Ovary (tissue), 9 donors: ENCODE results near the gene TMEM233. TPM values are rescaled to one million over a fixed set of nuclear protein-coding genes. Genes with fewer than 3 reads are reported as not detected.

Experiments used
- DNase-seq, 5 donors: peaks; one replicate each; pipeline ENCODE4 v3.0.0-alpha.2; 2019 to 2020
- H3K27ac ChIP-seq, 2 donors: fragments of 200-600 bp; one replicate each; pipeline versions ENCODE4 v1.5.1 to v1.8.0; 2019 to 2022
- H3K27me3 ChIP-seq: fragments of 200-600 bp; one replicate; pipeline ENCODE4 v1.8.0; 2022
- H3K36me3 ChIP-seq: fragments of 200-600 bp; sonication (generic); one replicate; pipeline ENCODE4 v1.5.1; 2019
- H3K4me1 ChIP-seq: one replicate; pipeline ENCODE4 v1.8.1; 2013; ENCODE audit warnings: mild to moderate bottlenecking, moderate library complexity; ENCODE audit not compliant: insufficient read depth
- H3K4me3 ChIP-seq: fragments of 200-600 bp; sonication (generic); one replicate; pipeline ENCODE4 v1.5.1; 2017
- H3K9me3 ChIP-seq, 2 donors: fragments of 200-600 bp in 1 of 2; sonication (generic) in 1 of 2; one replicate each; pipeline versions ENCODE4 v1.5.1 to v1.8.1; 2013 to 2019; ENCODE audit warnings: mild to moderate bottlenecking in 1 of 2, moderate library complexity in 1 of 2
- CTCF ChIP-seq, 3 donors: fragments of 450-650 bp in 2 of 3; fragments of 200-600 bp in 1 of 3; IDR thresholded peaks; one replicate each; pipeline versions ENCODE4 v1.5.1 to v1.8.0; 2016 to 2022; ENCODE audit warnings: antibody characterized with exemption in 3 of 3, mild to moderate bottlenecking in 1 of 3
- EP300 ChIP-seq: sonication (generic); formaldehyde crosslinking; IDR thresholded peaks from one replicate; pipeline ENCODE4 v1.6.1; 2017; ENCODE audit warnings: antibody characterized with exemption
- POLR2A ChIP-seq: fragments of 450-650 bp; IDR thresholded peaks from one replicate; pipeline ENCODE4 v1.6.1; 2017; ENCODE audit warnings: antibody characterized with exemption, mild to moderate bottlenecking, moderate library complexity
- WGBS, 3 donors: extraction: QIAGEN DNeasy Blood & Tissue Kit in 1 of 3; methylation state at CpG; one replicate each; pipeline versions ENCODE4 v1.1.5 to v1.1.7; 2013 to 2017; 5-methylcytosine and 5-hydroxymethylcytosine counted together
- intact Hi-C, 4 donors: fragments of 100-400 bp; cut with DNase I; formaldehyde crosslinking; loops; one replicate each; pipeline versions ENCODE4 v1.11.0 to v1.15.1; 2022 to 2023
- polyA plus RNA-seq, 2 donors: library from polyadenylated mRNA; stranded (reverse); fragments of 200-250 nt in 1 of 2; fragments of 350-450 nt in 1 of 2; fragmentation: Illumina TruSeq in 1 of 2; extraction: RNeasy Lipid Tissue Mini Kit (QIAGEN cat#74804) in 1 of 2; gene quantifications; one replicate each; pipeline ENCODE4 v1.2.3, GENCODE V29; 2013 to 2014
- total RNA-seq, 7 donors: library from RNA; depleted of rRNA in 2 of 7; stranded (reverse); fragments of >200 nt in 2 of 7; fragmentation: NEBNext Ultra II Directional in 3 of 7; extraction: Animal tissue kit (Norgen Biotek cat#: 25700) in 3 of 7; gene quantifications; one replicate each; pipeline versions ENCODE4 v1.1.0 to v1.2.4, GENCODE V29; 2016 to 2023
- donor health status: DM: no; HTN: no; CAD: no; lungs with moderate emphysema.
- donor health status: DM: no; HTN: no; CAD: no.
- donor health status: Bipolar disorder and iron deficiency.
- donor health status: DM: yes; HTN: yes; CAD: no.
- donor health status: DM: no; HTN: no; CAD: no.
- donor health status: DM: yes; HTN: yes; CAD: no.

The TMEM233 gene
- total and polyA plus RNA-seq, 9 donors = 0.10 to 1.0 (median 0.48) TPM

- H3K27ac ChIP-seq = no peak overlapping the region
- TF ChIP-seq POLR2A = no peak
- TF ChIP-seq EP300 = no peak
- TF ChIP-seq CTCF (IDR thresholded peaks at IDR 0.05) = no peak
- H3K36me3 ChIP-seq = no peaks in the 10 kb centered on the region
- H3K4me1 ChIP-seq = no peaks in the 10 kb centered on the region
- H3K9me3 ChIP-seq = no peaks in the 10 kb centered on the region
- H3K27me3 ChIP-seq = no peaks in the 10 kb centered on the region
- WGBS, 3 donors = 27 to 53% (median 40%) methylated on average over 8 of the region's 8 CpGs
- no peak overlapping the region for H3K4me3 ChIP-seq
- intact Hi-C loops = no loop called here
- DNase-seq = no peak
Observed at GRCh38 chr12:119576118-119576810, 17.3 kb upstream of the TMEM233 start.

DNA sequence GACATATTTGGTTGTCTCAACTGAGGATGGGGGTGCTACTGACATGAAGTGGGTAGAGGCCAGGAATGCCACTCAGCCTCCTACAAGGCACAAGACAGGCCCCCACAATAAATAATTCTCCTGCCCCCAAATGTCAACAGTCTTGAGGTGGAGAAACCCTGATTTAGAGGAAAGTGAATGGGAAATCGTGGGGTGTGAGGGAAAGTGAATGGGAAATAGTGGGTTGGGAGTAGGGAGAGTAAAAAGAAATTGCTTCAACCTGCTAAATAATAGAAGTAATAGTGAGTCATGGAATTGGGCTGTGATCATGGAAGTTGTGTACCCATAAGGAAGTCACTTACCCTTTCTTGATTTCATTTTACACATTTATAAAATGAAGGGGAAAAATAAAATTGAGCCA lies 16.7 kb upstream of the TMEM233 start:
- Histone ChIP-seq H3K27ac (no peak overlapping the region), H3K27me3 (no peaks in the 10 kb centered on the region), H3K9me3 (no peaks in the 10 kb centered on the region), H3K4me1 (no peaks in the 10 kb centered on the region), H3K4me3 (no peak overlapping the region), H3K36me3 (no peaks in the 10 kb centered on the region)
- 69 to 81% (median 73%) methylated on average over 1 of the region's 1 CpG for WGBS, 3 donors
- intact Hi-C loops = no loop called here
- TF ChIP-seq POLR2A (no peak), CTCF (IDR thresholded peaks at IDR 0.05) (no peak), EP300 (no peak)
- DNase-seq = no peak

- WGBS, 3 donors = 80 to 94% (median 92%) methylated on average over 2 of the region's 2 CpGs
Observed at GRCh38 chr12:119578112-119578511, 15.5 kb upstream of the TMEM233 start.

GRCh38 chr12:119589097-119589496 lies 4.5 kb upstream of the TMEM233 start:
- no peak for DNase-seq
- 58 to 75% (median 67%) methylated on average over 1 of the region's 1 CpG for WGBS, 3 donors
- Histone ChIP-seq H3K27me3 (no peaks in the 10 kb centered on the region), H3K36me3 (no peaks in the 10 kb centered on the region), H3K9me3 (no peaks in the 10 kb centered on the region), H3K4me1 (no peaks in the 10 kb centered on the region), H3K4me3 (no peak overlapping the region), H3K27ac (no peak overlapping the region)
- no peak for TF ChIP-seq EP300
- no peak for TF ChIP-seq POLR2A
- TF ChIP-seq CTCF (IDR thresholded peaks at IDR 0.05) = no peak
- intact Hi-C loops = no loop called here

More at GRCh38 chr12:119578112-119578511, 15.5 kb upstream of the TMEM233 start:
- no peak for DNase-seq
- Histone ChIP-seq H3K36me3 (no peaks in the 10 kb centered on the region), H3K4me3 (no peak overlapping the region), H3K4me1 (no peaks in the 10 kb centered on the region), H3K9me3 (no peaks in the 10 kb centered on the region), H3K27me3 (no peaks in the 10 kb centered on the region), H3K27ac (no peak overlapping the region)
- intact Hi-C loops = no loop called here
- TF ChIP-seq EP300 (no peak), POLR2A (no peak), CTCF (IDR thresholded peaks at IDR 0.05) (no peak)
